RCC 7860 (cell line): ENCODE measurements around the gene LCE2D.
"Not testable (repeated sequence)": the region's sequence is repeated elsewhere in the genome, so short reads cannot be mapped to it uniquely, and the experiment has no call there.

Experiments
- DNase-seq: peaks from one replicate; pipeline ENCODE4 v3.0.0-alpha.2; 2015; ENCODE audit warnings: low spot score
- FAIRE-seq: peaks from 2 replicates; lab custom pipeline; 2012; peaks lifted over from hg19 to GRCh38; lab: Jason Lieb, UNC

The LCE2D gene, protein sequence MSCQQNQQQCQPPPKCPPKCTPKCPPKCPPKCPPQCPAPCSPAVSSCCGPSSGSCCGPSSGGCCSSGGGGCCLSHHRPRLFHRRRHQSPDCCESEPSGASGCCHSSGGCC

DNA sequence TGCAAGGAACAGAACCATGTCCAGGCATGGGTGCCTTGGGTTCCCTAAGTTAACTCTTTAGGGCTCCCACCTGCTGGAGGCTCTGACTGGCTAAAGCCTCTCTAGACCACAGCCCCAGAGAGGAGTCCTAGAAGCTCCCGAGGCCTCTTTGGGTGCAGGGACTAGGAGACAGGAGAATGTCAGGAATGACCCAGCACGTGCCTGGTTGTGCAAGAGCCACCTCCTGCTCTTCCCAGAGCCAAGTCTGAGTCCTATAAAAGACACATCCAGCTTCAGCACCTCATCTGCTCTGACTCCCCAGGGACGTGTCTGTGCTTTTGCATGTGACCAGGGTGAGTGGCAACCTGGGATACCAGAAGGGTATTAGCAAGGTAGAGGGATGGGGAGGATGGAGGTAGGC is at the start of gene LCE2D:
Gene LCE2D (plus strand): TSS at position 283 of the 400 bp plus-strand sequence. CDS start 726 bp downstream, outside the sequence.
- DNase-seq (no peak), FAIRE-seq (no peak)

DNA sequence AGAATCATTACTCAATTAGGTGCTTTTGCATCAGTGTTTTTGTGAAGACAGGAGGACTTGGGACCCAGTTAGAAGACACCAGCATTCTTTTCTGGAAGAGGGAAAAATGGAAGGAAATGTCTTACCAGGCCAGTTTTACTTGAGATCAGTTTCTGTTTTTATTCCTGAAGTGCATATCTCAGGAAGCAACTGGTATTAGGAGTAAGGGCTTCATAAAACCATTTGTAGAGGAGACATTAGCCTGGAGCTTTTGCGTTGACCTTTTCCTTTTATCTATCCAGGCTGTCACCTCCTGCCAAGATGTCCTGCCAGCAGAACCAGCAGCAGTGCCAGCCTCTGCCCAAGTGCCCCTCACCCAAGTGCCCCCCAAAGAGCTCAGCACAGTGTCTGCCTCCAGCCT is 49.7 kb upstream of the LCE2D start, which contains the start of gene LCE3B:
Gene LCE3B (plus strand): TSS at position 301 of the 400 bp plus-strand sequence. CDS start 0 bp downstream, at position 301.
- no peak for FAIRE-seq
- no peak for DNase-seq

DNA sequence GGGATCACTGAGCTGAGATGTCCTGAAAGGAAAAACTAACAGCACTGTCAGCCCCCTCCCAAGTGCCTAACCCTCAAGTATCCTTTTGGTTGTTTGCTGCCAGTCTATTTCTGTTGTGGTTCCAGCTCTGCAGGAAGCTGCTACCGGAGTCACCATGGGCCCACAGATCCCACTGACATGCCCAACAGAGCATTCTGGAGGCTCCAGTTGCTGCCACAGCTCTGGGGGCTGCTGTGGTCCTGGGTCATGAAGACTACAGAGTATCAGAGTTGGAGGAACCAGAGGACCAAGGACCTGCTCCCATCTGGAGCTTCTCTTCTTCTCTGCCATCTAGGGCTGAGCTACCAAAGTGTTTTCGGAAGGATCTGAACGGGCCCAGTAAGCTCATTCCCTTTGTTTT is 41.2 kb upstream of the LCE2D start:
- no peak for DNase-seq
- FAIRE-seq = no peak

GRCh38 chr1:152622803-152623202 is 40.4 kb upstream of the LCE2D start, which contains the start of gene LCE3A:
Gene LCE3A (minus strand): TSS chr1:152623103. CDS start chr1:152623103, 0 bp downstream.
- no peak for FAIRE-seq

DNA sequence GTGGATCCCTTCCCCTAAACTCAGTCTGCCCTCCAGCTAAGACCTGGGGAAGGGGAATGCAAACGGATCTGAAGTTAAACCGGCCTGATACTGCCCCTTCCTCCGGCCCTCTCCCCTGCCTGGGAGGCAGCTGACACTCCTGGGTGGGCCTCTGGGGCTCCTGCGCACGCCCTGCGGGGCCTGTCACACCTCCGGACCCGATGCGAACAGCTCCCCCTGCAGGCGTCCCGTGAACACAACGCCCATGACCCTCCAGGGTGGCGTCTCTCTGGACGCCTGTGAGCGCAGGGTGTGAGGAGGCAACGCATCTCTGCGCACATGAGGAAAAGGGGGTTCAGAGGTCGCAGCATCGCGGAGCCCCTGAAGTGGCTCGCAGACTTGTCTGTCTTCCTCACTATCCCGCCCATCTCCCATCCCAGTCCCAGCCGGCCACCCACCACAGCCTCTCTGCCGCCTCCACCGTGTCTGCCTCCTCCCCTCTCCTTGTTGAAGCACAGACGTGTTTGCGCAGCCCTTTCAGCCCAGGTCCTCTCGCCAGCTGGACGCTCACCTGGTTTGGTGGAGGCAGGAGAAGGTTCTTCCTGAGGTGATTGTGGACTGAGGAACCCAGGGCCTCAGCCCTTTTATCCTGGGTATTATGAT is 39.9 kb upstream of the LCE2D start:
- FAIRE-seq (no peak), DNase-seq (no peak)

More at GRCh38 chr1:152622803-152623202, 40.4 kb upstream of the LCE2D start, which contains the start of gene LCE3A:
- no peak for DNase-seq

GRCh38 chr1:152626744-152627143 is 36.4 kb upstream of the LCE2D start:
- no peak for FAIRE-seq
- DNase-seq = no peak

DNA sequence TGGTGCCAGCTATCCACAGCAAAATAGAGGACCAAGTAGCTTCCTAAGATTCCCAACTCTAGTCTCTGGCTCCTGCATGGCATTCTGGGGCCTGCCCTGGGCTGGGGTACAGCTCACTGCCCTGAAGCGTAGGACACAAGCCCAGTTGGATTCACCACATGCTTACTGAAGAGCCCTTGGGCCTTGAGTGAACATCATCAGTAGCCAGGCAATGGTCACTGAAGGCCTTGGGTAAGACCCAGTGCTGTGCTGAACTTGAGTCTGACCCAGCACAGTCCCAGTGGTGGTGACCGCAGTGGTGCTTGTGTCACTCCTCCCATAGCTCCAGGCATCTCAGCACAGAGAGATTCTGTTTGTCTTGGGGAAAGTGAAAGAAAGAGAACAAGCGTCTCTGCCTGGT is 32.6 kb upstream of the LCE2D start:
- FAIRE-seq (no peak), DNase-seq (no peak)

DNA sequence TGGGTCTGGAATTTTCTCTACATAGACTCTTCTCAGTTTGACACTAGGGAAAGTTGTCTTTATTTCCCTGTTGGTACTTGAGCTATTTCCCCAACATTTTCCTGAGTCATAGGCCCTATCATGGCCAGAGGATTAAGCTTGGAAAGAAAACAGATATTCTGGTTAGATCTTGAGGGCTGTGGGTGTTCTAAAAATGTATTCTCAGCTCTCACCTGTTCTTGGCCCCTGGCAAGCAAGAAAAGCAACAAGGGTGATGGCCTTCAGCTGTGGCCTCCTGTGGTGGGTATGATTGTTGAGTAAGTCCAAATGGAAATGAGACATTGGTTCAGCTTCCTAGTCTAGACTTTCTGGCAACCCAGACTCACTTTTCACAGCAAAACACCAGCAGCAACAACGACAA is 22.8 kb upstream of the LCE2D start:
- no peak for FAIRE-seq

DNA sequence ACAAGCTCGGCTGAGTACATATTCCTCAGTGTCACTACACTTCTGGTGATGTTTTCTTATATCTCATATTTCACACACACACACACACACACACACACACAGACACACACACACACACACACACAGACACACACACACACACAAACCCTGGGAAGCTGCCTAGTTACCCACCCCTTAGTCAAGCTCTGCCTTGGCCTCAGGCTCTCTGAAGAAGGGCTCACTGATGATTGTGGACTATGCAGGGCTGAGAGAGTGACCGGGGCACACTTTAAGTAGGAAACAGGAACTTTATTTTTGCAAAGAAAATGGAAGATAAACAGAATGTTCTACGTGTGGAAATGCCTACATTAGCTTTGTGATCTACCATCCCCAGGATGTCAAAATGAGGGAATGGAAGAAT is 19.2 kb upstream of the LCE2D start:
- no peak for FAIRE-seq

More for the DNA sequence above, 22.8 kb upstream of the LCE2D start:
- DNase-seq = no peak

DNA sequence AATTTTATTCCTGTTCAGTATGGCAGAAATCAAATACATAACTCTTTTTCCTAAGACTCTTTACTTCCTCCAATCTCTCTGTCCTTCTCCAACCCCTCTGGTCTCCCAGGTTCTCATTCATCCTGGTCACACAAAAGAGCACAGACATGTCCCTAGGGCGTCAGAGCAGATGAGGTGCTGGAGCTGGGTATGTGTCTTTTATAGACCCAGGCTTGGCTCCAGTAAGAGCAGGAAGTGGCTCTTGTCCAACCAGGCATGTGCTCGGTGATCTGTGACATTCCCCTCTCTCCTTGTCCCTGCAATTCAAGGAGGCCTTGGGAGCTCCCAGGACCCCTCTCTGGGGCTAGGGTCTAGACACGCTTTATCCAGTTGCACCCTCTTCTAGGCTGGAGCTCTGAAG is 18.0 kb upstream of the LCE2D start:
- no peak for FAIRE-seq
- no peak for DNase-seq

More for the DNA sequence above, 19.2 kb upstream of the LCE2D start:
- no peak for DNase-seq

GRCh38 chr1:152646656-152647055 is 16.5 kb upstream of the LCE2D start:
- FAIRE-seq = no peak
- no peak for DNase-seq

- peak; percentile 24 for DNase-seq
- FAIRE-seq = no peak
Measured at GRCh38 chr1:152654110-152654509, 9.1 kb upstream of the LCE2D start.

DNA sequence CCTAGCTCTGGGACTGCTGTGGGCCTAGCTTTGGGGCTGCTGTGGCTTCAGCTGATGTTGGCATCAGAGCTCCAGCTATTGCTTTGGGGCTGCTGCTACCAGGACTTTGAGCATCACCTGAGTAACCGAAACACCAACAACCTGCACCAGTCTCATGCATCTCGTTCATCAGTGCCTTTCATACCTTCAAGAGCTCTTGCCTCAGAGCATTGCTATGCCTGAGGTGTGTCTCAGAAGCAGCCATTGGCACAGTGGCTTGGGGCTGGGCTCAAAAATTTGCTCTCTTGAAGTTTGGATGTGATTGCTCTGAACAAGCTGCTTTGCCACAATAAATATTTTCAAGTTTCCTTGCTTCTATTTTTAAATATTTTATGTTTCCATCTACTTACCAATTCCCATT is 6.7 kb upstream of the LCE2D start:
- FAIRE-seq (no peak), DNase-seq (no peak)

- DNase-seq (no peak), FAIRE-seq (no peak)
Measured at GRCh38 chr1:152657677-152658076, 5.5 kb upstream of the LCE2D start.

- FAIRE-seq (no peak), DNase-seq (no peak)
Measured at GRCh38 chr1:152658649-152659048, 4.5 kb upstream of the LCE2D start.

GRCh38 chr1:152666171-152666570 is 3.0 kb downstream of the LCE2D start:
- not testable (repeated sequence) for DNase-seq

DNA sequence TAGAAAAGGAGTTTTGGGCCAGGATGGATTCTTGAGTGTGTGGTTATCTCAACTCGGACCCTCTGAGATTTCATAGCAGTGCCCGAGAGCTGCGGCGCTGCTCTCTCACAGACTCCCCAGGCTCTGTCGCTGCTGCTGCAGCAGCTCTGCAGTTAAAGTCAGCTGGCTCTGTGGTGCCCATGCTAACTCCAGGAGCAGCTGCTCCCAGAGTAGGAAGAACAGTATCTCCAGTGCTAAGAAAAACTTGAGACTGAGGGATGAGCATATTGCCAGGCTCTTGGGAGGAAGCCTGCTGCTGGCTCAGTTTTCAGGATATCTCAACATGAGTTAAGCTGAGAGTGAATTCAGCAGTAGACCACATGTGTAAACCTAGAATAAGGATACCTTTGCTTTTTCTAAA is 4.5 kb downstream of the LCE2D start:
- DNase-seq (no peak), FAIRE-seq (no peak)

More at GRCh38 chr1:152666171-152666570, 3.0 kb downstream of the LCE2D start:
- FAIRE-seq = not testable (repeated sequence)

GRCh38 chr1:152673016-152673415 is 9.8 kb downstream of the LCE2D start:
- DNase-seq = no peak
- no peak for FAIRE-seq

GRCh38 chr1:152674983-152675382 is 11.8 kb downstream of the LCE2D start, which contains the start of gene LCE2C:
Gene LCE2C (plus strand): TSS chr1:152675279. CDS start chr1:152676016, 737 bp downstream.
- not testable (repeated sequence) for DNase-seq, FAIRE-seq

GRCh38 chr1:152679459-152679858 is 16.3 kb downstream of the LCE2D start:
- FAIRE-seq (no peak), DNase-seq (no peak)

- DNase-seq = no peak
- no peak for FAIRE-seq
Measured at GRCh38 chr1:152681616-152682015, 18.4 kb downstream of the LCE2D start.

DNA sequence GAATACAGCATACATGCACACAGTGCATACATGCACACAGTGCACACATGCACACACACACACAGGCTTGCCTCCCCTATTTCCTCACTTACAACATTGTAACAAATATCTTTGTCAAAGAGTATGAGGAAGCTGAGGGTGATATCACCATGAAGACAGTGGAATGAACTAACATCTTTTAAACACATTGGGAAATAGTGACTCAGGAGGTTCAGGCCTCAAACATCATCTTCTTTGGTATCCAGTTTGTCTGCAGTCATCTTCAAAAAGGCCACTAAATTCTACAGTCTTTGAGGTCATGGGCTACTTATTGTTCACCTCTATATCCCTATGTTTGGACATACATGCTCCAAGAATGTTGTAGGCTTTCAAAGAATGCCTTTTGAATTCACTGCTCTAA is 20.7 kb downstream of the LCE2D start:
- FAIRE-seq = no peak
- DNase-seq = no peak
